Vagina (tissue), 2 donors: ENCODE data around the gene MKNK1. TPM values are rescaled to one million over a fixed set of nuclear protein-coding genes. Genes with fewer than 3 reads are reported as not detected.

ENCODE experiments used
- DNase-seq, 2 donors: peaks; one replicate each; pipeline ENCODE4 v3.0.0-alpha.2; 2017; ENCODE audit errors: extremely low spot score in 2 of 2
- H3K27ac ChIP-seq: fragments of 200-600 bp; sonication (generic); one replicate; pipeline ENCODE4 v1.5.1; 2019
- H3K27me3 ChIP-seq: fragments of 200-600 bp; sonication (generic); one replicate; pipeline ENCODE4 v1.5.1; 2019
- H3K36me3 ChIP-seq, 2 donors: fragments of 200-600 bp; sonication (generic); one replicate each; pipeline ENCODE4 v1.5.1; 2017 to 2019
- H3K4me1 ChIP-seq: fragments of 200-600 bp; sonication (generic); one replicate; pipeline ENCODE4 v1.5.1; 2019
- H3K4me3 ChIP-seq, 2 donors: fragments of 200-600 bp; sonication (generic); 1 replicate in 1 of 2; 2 replicates in 1 of 2; pipeline ENCODE4 v1.5.1; 2016 to 2019
- H3K9me3 ChIP-seq: fragments of 200-600 bp; sonication (generic); one replicate; pipeline ENCODE4 v1.5.1; 2019
- POLR2A ChIP-seq, 2 donors: fragments of 450-650 bp; IDR thresholded peaks; one replicate each; pipeline ENCODE4 v1.6.1; 2017; ENCODE audit warnings: antibody characterized with exemption in 2 of 2, mild to moderate bottlenecking in 2 of 2, moderate library complexity in 2 of 2
- POLR2AphosphoS5 ChIP-seq, 2 donors: sonication (generic); formaldehyde crosslinking; IDR thresholded peaks; one replicate each; pipeline ENCODE4 v1.9.0; 2017; ENCODE audit warnings: antibody characterized with exemption in 2 of 2, mild to moderate bottlenecking in 2 of 2, low read depth in 1 of 2; ENCODE audit not compliant: insufficient read depth in 1 of 2
- intact Hi-C: fragments of 100-400 bp; cut with DNase I; formaldehyde crosslinking; loops from one replicate; pipeline ENCODE4 v1.15.1; 2023
- total RNA-seq: library from RNA; depleted of rRNA; stranded (reverse); fragments of >200 nt; gene quantifications from one replicate; pipeline ENCODE4 v1.2.3, GENCODE V29; 2016
- TF ChIP-seq, protein P1 (sequence below), 3 experiments: fragments of 450-650 bp in 2 of 3; fragments of 200-600 bp in 1 of 3; sonication (generic) in 1 of 3; IDR thresholded peaks; one replicate each; pipeline ENCODE4 v1.5.1; 2017 to 2019; ENCODE audit warnings: antibody characterized with exemption in 3 of 3, mild to moderate bottlenecking in 2 of 3, moderate library complexity in 2 of 3

Gene MKNK1
- total RNA-seq, 1 donor from 2014 or later = 55.5 TPM

DNA sequence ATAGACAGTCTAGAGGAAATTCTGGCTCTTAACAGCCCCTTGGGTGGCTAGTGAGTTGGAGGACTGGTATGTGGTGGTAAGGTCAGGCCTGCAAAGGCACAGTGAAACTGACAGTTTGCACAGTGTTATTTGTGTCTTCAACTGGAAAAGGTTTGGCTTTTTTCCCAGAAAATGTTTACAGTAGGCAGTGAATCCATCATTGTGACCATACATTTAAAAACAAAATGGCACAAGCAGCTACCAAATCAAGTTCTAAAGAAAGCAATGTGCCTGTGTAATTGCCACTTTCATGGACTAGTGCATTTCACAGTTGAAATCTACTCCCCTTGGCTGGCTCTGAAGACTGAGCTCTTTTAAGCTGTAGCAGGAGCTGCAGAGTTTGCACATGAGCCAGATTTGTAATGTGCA lies 39.3 kb upstream of the MKNK1 start:
- no peak for DNase-seq
- Histone ChIP-seq H3K27ac (no peak overlapping the region), H3K4me1 (peaks cover 11% of the 10 kb centered on the region), H3K27me3 (no peaks in the 10 kb centered on the region), H3K9me3 (no peaks in the 10 kb centered on the region), H3K4me3 (no peak overlapping the region), H3K36me3 (peaks cover 0 to 15% of the 10 kb centered on the region in 2 donors)
- TF ChIP-seq POLR2AphosphoS5 (IDR thresholded peaks at IDR 0.05; ENCODE audit: insufficient read depth in 1 of 2, low read depth in 1 of 2) (peak in 1 of 2 donors; percentile 33), POLR2A (IDR thresholded peaks at IDR 0.05) (no peak)
- intact Hi-C loops = no loop called here

DNA sequence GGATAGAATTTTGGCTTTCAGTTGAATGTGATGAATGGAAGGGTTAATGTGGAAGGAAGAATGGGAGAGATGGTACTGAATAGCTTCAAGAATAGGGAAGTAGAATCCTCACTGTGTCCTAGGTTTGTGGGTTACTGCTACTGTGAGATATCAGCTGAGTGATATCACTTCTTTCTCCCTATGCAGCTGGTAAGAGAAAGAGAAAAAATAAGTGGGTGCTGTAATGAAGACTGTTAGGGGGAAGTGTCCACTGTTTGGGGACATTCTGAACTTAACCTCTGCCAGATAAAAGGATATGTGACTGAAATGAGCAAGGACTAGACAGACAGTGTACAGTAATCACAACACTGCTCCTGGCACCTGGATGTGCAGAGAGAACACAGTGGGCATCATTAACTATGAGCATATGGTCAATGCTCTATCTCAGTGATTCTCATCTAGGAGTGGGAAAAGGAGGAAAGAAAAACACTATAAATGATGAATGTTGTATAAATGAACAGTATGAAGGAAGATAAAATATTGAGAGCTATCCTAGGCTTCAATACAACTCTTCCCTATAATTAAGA lies 38.1 kb upstream of the MKNK1 start:
- peaks cover 11% of the 10 kb centered on the region for H3K4me1 ChIP-seq
- no peak for TF ChIP-seq POLR2A (IDR thresholded peaks at IDR 0.05)
- TF ChIP-seq, protein P1, sequence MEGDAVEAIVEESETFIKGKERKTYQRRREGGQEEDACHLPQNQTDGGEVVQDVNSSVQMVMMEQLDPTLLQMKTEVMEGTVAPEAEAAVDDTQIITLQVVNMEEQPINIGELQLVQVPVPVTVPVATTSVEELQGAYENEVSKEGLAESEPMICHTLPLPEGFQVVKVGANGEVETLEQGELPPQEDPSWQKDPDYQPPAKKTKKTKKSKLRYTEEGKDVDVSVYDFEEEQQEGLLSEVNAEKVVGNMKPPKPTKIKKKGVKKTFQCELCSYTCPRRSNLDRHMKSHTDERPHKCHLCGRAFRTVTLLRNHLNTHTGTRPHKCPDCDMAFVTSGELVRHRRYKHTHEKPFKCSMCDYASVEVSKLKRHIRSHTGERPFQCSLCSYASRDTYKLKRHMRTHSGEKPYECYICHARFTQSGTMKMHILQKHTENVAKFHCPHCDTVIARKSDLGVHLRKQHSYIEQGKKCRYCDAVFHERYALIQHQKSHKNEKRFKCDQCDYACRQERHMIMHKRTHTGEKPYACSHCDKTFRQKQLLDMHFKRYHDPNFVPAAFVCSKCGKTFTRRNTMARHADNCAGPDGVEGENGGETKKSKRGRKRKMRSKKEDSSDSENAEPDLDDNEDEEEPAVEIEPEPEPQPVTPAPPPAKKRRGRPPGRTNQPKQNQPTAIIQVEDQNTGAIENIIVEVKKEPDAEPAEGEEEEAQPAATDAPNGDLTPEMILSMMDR (IDR thresholded peaks at IDR 0.05) = no peak
- TF ChIP-seq POLR2AphosphoS5 (IDR thresholded peaks at IDR 0.05; ENCODE audit: insufficient read depth in 1 of 2, low read depth in 1 of 2) = no peak
- H3K36me3 ChIP-seq = peaks cover 0 to 8% of the 10 kb centered on the region in 2 donors
- H3K9me3 ChIP-seq = no peaks in the 10 kb centered on the region
- H3K4me3 ChIP-seq = no peak overlapping the region
- no peaks in the 10 kb centered on the region for H3K27me3 ChIP-seq
- intact Hi-C loops = no loop called here
- no peak overlapping the region for H3K27ac ChIP-seq
- no peak for DNase-seq

DNA sequence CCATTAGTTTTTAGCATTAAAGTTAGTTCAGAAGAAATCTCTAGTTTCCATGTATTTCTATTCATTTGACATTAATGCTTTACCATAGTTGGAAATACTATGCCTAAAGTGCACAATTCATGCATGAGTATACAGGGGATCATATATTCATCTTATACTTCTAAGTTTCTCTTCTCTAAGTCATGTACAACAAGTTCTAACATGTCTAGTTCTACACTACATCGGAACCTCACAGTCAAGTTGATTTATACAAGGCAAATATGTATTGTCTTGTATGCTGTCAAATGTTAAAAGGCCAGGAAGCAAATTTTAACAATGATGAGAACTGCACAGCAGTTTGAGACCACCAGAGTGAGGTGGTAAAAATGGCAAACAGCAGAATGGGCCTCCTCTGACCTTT lies 35.5 kb upstream of the MKNK1 start:
- Histone ChIP-seq H3K4me1 (peaks cover 11% of the 10 kb centered on the region), H3K9me3 (no peaks in the 10 kb centered on the region), H3K27me3 (no peaks in the 10 kb centered on the region), H3K27ac (no peak overlapping the region), H3K4me3 (no peak overlapping the region), H3K36me3 (peaks cover 0 to 21% of the 10 kb centered on the region in 2 donors)
- TF ChIP-seq POLR2A (IDR thresholded peaks at IDR 0.05) (no peak), POLR2AphosphoS5 (IDR thresholded peaks at IDR 0.05; ENCODE audit: insufficient read depth in 1 of 2, low read depth in 1 of 2) (no peak)
- TF ChIP-seq, protein P1 (IDR thresholded peaks at IDR 0.05) = no peak
- DNase-seq = no peak
- intact Hi-C loops = no loop called here

DNA sequence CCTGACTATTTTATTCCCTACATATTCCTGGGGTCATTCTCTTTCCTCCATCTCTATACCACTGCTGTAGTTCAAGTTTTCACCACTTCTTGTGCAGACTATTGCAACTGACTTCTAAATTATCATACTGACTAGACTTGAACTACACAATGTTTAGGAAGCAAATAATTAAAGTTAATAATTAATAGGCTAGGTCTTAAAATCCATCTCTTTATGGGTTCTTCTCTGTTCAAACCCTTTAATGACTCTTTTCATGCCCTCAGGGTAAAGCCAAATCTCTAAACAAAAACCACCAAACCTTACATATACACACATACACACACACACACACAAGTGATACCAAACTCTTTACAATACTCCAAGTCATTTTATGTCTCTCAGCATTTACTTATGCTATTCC lies 34.9 kb upstream of the MKNK1 start:
- H3K4me1 ChIP-seq = peaks cover 11% of the 10 kb centered on the region
- H3K27ac ChIP-seq = no peak overlapping the region
- DNase-seq = no peak
- TF ChIP-seq POLR2A (IDR thresholded peaks at IDR 0.05) (no peak), POLR2AphosphoS5 (IDR thresholded peaks at IDR 0.05; ENCODE audit: insufficient read depth in 1 of 2, low read depth in 1 of 2) (no peak)
- TF ChIP-seq, protein P1 (IDR thresholded peaks at IDR 0.05) = no peak
- H3K36me3 ChIP-seq = peaks cover 0 to 23% of the 10 kb centered on the region in 2 donors
- H3K4me3 ChIP-seq = no peak overlapping the region
- intact Hi-C loops = no loop called here
- no peaks in the 10 kb centered on the region for H3K9me3 ChIP-seq
- H3K27me3 ChIP-seq = no peaks in the 10 kb centered on the region

DNA sequence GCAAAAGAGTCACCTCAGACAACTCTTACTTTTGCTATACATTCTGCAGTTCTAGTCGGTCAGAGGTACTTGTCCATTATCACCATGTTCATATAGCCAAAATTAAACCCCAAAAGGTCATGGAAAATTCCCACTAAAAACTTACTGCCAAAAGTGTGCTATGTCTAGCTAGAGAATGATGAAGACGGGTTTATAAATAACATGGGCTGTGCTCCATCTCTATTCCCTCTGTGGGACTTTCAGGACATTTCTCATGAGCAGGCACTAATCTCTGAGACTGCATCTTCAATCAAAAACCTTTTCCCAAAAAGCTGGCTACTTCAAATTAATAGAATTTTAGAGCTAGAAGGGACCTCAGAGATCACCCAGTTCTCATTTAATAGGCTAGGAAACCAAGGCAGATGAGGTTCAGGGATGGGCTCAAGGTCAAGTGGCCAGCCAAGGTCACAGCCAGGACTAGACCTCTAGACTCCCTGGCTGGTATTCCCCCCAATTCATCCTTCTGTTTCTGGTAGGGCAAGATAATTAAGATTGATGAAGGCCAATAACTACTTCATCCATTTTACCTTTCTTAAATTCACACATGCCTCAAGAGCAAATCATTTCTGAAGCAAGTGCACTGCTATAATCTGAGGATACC lies 33.5 kb upstream of the MKNK1 start:
- no peaks in the 10 kb centered on the region for H3K9me3 ChIP-seq
- H3K27me3 ChIP-seq = no peaks in the 10 kb centered on the region
- DNase-seq = no peak
- TF ChIP-seq POLR2AphosphoS5 (IDR thresholded peaks at IDR 0.05; ENCODE audit: insufficient read depth in 1 of 2, low read depth in 1 of 2) = no peak
- TF ChIP-seq, protein P1 (IDR thresholded peaks at IDR 0.05) = no peak
- no peak for TF ChIP-seq POLR2A (IDR thresholded peaks at IDR 0.05)
- intact Hi-C loops = no loop called here
- peaks cover 0 to 27% of the 10 kb centered on the region in 2 donors for H3K36me3 ChIP-seq
- H3K4me1 ChIP-seq = no peaks in the 10 kb centered on the region
- no peak overlapping the region for H3K4me3 ChIP-seq
- H3K27ac ChIP-seq = no peak overlapping the region
